ENCODE measurements around the gene PBXIP1.
"Not testable (repeated sequence)": the region's sequence is repeated elsewhere in the genome, so short reads cannot be mapped to it uniquely, and the experiment has no call there.

The PBXIP1 gene

GRCh38 chr1:154908129-154908528 is 47.8 kb downstream of the PBXIP1 start:
- not testable (repeated sequence) for H4K8ac ChIP-seq (ENCODE audit: low read depth, low read length); H3K18ac ChIP-seq (ENCODE audit: low read length); H2BK15ac ChIP-seq (replicated peaks; ENCODE audit: low read depth); H3K27me3 ChIP-seq (ENCODE audit: insufficient read depth, low read length, poor library complexity); H3K79me1 ChIP-seq (ENCODE audit: low read length); H2BK5ac ChIP-seq (ENCODE audit: low read length); H3K79me2 ChIP-seq (ENCODE audit: control insufficient read depth, insufficient read depth, low read length); H3K4me3 ChIP-seq (ENCODE audit: low read length); H4K5ac ChIP-seq (ENCODE audit: low read length); H3K4ac ChIP-seq (ENCODE audit: low read depth, low read length); H2AK5ac ChIP-seq (ENCODE audit: low read length); H2BK120ac ChIP-seq (ENCODE audit: low read depth, low read length); H3K9ac ChIP-seq (ENCODE audit: low read length); H3K56ac ChIP-seq (ENCODE audit: low read length); H3K4me2 ChIP-seq (ENCODE audit: low read length); H3K23ac ChIP-seq (ENCODE audit: low read length); H3K4me1 ChIP-seq (ENCODE audit: control insufficient read depth, low read depth, low read length); H3K36me3 ChIP-seq (ENCODE audit: control insufficient read depth, insufficient read depth, low read length); H3K27ac ChIP-seq (ENCODE audit: low read depth, low read length); DNase-seq
- no CpG with 5 or more reads among the region's 3 CpGs for WGBS (ENCODE audit: extremely low coverage, insufficient coverage, low lambda C conversion rate)

GRCh38 chr1:154906621-154907081 is 49.2 kb downstream of the PBXIP1 start:
- DNase-seq, result peak; percentile 43
- no CpG with 5 or more reads among the region's 7 CpGs for WGBS (ENCODE audit: extremely low coverage, insufficient coverage, low lambda C conversion rate)

GRCh38 chr1:154902938-154903566 is 52.8 kb downstream of the PBXIP1 start:
- H2AK5ac ChIP-seq (ENCODE audit: low read length), result no peak overlapping the region
- no peaks in the 10 kb centered on the region for H3K27me3 ChIP-seq (ENCODE audit: insufficient read depth, low read length, poor library complexity)
- no peak overlapping the region for H2BK15ac ChIP-seq (replicated peaks; ENCODE audit: low read depth)
- H3K36me3 ChIP-seq (ENCODE audit: control insufficient read depth, insufficient read depth, low read length), result no peaks in the 10 kb centered on the region
- no peak overlapping the region for H4K8ac ChIP-seq (ENCODE audit: low read depth, low read length)
- no peaks in the 10 kb centered on the region for H3K79me2 ChIP-seq (ENCODE audit: control insufficient read depth, insufficient read depth, low read length)
- H3K18ac ChIP-seq (ENCODE audit: low read length), result no peak overlapping the region
- H3K4me3 ChIP-seq (ENCODE audit: low read length), result no peak overlapping the region
- H3K56ac ChIP-seq (ENCODE audit: low read length), result no peak overlapping the region
- no peak overlapping the region for H3K4ac ChIP-seq (ENCODE audit: low read depth, low read length)
- WGBS (ENCODE audit: extremely low coverage, insufficient coverage, low lambda C conversion rate), result no CpG with 5 or more reads among the region's 3 CpGs
- no peak overlapping the region for H3K27ac ChIP-seq (ENCODE audit: low read depth, low read length)
- no peak overlapping the region for H3K23ac ChIP-seq (ENCODE audit: low read length)
- H3K79me1 ChIP-seq (ENCODE audit: low read length), result no peaks in the 10 kb centered on the region
- no peak overlapping the region for H3K4me2 ChIP-seq (ENCODE audit: low read length)
- DNase-seq, result no peak
- H2BK5ac ChIP-seq (ENCODE audit: low read length), result no peak overlapping the region
- no peak overlapping the region for H2BK120ac ChIP-seq (ENCODE audit: low read depth, low read length)
- H3K9ac ChIP-seq (ENCODE audit: low read length), result no peak overlapping the region
- H3K4me1 ChIP-seq (ENCODE audit: control insufficient read depth, low read depth, low read length), result no peaks in the 10 kb centered on the region
- no peak overlapping the region for H4K5ac ChIP-seq (ENCODE audit: low read length)

More at GRCh38 chr1:154906621-154907081, 49.2 kb downstream of the PBXIP1 start:
- Histone ChIP-seq H3K4me3 (ENCODE audit: low read length) (no peak overlapping the region), H3K79me2 (ENCODE audit: control insufficient read depth, insufficient read depth, low read length) (no peaks in the 10 kb centered on the region), H4K5ac (ENCODE audit: low read length) (no peak overlapping the region), H4K8ac (ENCODE audit: low read depth, low read length) (no peak overlapping the region), H3K23ac (ENCODE audit: low read length) (no peak overlapping the region), H3K79me1 (ENCODE audit: low read length) (no peaks in the 10 kb centered on the region), H3K4ac (ENCODE audit: low read depth, low read length) (no peak overlapping the region), H3K56ac (ENCODE audit: low read length) (no peak overlapping the region), H3K9ac (ENCODE audit: low read length) (no peak overlapping the region), H2AK5ac (ENCODE audit: low read length) (no peak overlapping the region), H2BK120ac (ENCODE audit: low read depth, low read length) (no peak overlapping the region), H3K27me3 (ENCODE audit: insufficient read depth, low read length, poor library complexity) (no peaks in the 10 kb centered on the region), H3K36me3 (ENCODE audit: control insufficient read depth, insufficient read depth, low read length) (no peaks in the 10 kb centered on the region), H2BK15ac (replicated peaks; ENCODE audit: low read depth) (no peak overlapping the region), H2BK5ac (ENCODE audit: low read length) (no peak overlapping the region), H3K4me2 (ENCODE audit: low read length) (no peak overlapping the region), H3K4me1 (ENCODE audit: control insufficient read depth, low read depth, low read length) (no peaks in the 10 kb centered on the region), H3K27ac (ENCODE audit: low read depth, low read length) (no peak overlapping the region), H3K18ac (ENCODE audit: low read length) (no peak overlapping the region)

- no peak overlapping the region for H3K18ac ChIP-seq (ENCODE audit: low read length)
- H2AK5ac ChIP-seq (ENCODE audit: low read length), result no peak overlapping the region
- no peaks in the 10 kb centered on the region for H3K36me3 ChIP-seq (ENCODE audit: control insufficient read depth, insufficient read depth, low read length)
- no peaks in the 10 kb centered on the region for H3K79me2 ChIP-seq (ENCODE audit: control insufficient read depth, insufficient read depth, low read length)
- no peaks in the 10 kb centered on the region for H3K27me3 ChIP-seq (ENCODE audit: insufficient read depth, low read length, poor library complexity)
- no peak overlapping the region for H3K27ac ChIP-seq (ENCODE audit: low read depth, low read length)
- no peak overlapping the region for H2BK120ac ChIP-seq (ENCODE audit: low read depth, low read length)
- no peak overlapping the region for H3K56ac ChIP-seq (ENCODE audit: low read length)
- H3K4me1 ChIP-seq (ENCODE audit: control insufficient read depth, low read depth, low read length), result no peaks in the 10 kb centered on the region
- no peak overlapping the region for H3K4me3 ChIP-seq (ENCODE audit: low read length)
- H2BK5ac ChIP-seq (ENCODE audit: low read length), result no peak overlapping the region
- H3K4me2 ChIP-seq (ENCODE audit: low read length), result no peak overlapping the region
- H3K23ac ChIP-seq (ENCODE audit: low read length), result no peak overlapping the region
- no peak overlapping the region for H3K9ac ChIP-seq (ENCODE audit: low read length)
- H4K5ac ChIP-seq (ENCODE audit: low read length), result no peak overlapping the region
- no peak overlapping the region for H2BK15ac ChIP-seq (replicated peaks; ENCODE audit: low read depth)
- H3K4ac ChIP-seq (ENCODE audit: low read depth, low read length), result no peak overlapping the region
- WGBS (ENCODE audit: extremely low coverage, insufficient coverage, low lambda C conversion rate), result no CpG with 5 or more reads among the region's 1 CpG
- H4K8ac ChIP-seq (ENCODE audit: low read depth, low read length), result no peak overlapping the region
- DNase-seq, result no peak
- no peaks in the 10 kb centered on the region for H3K79me1 ChIP-seq (ENCODE audit: low read length)
Measured at GRCh38 chr1:154901591-154901990, 54.3 kb downstream of the PBXIP1 start.

- no peak overlapping the region for H3K4me2 ChIP-seq (ENCODE audit: low read length)
- no peak for DNase-seq
- no peak overlapping the region for H3K4me3 ChIP-seq (ENCODE audit: low read length)
- no peak overlapping the region for H3K4ac ChIP-seq (ENCODE audit: low read depth, low read length)
- no CpG with 5 or more reads among the region's 6 CpGs for WGBS (ENCODE audit: extremely low coverage, insufficient coverage, low lambda C conversion rate)
- H3K27ac ChIP-seq (ENCODE audit: low read depth, low read length), result no peak overlapping the region
- no peaks in the 10 kb centered on the region for H3K79me1 ChIP-seq (ENCODE audit: low read length)
- no peak overlapping the region for H2BK15ac ChIP-seq (replicated peaks; ENCODE audit: low read depth)
- no peak overlapping the region for H3K56ac ChIP-seq (ENCODE audit: low read length)
- no peak overlapping the region for H3K9ac ChIP-seq (ENCODE audit: low read length)
- no peak overlapping the region for H2BK5ac ChIP-seq (ENCODE audit: low read length)
- no peak overlapping the region for H4K8ac ChIP-seq (ENCODE audit: low read depth, low read length)
- H2BK120ac ChIP-seq (ENCODE audit: low read depth, low read length), result no peak overlapping the region
- H3K79me2 ChIP-seq (ENCODE audit: control insufficient read depth, insufficient read depth, low read length), result no peaks in the 10 kb centered on the region
- H3K27me3 ChIP-seq (ENCODE audit: insufficient read depth, low read length, poor library complexity), result no peaks in the 10 kb centered on the region
- no peaks in the 10 kb centered on the region for H3K4me1 ChIP-seq (ENCODE audit: control insufficient read depth, low read depth, low read length)
- H4K5ac ChIP-seq (ENCODE audit: low read length), result no peak overlapping the region
- no peaks in the 10 kb centered on the region for H3K36me3 ChIP-seq (ENCODE audit: control insufficient read depth, insufficient read depth, low read length)
- H3K23ac ChIP-seq (ENCODE audit: low read length), result no peak overlapping the region
- H2AK5ac ChIP-seq (ENCODE audit: low read length), result no peak overlapping the region
- H3K18ac ChIP-seq (ENCODE audit: low read length), result no peak overlapping the region
Measured at GRCh38 chr1:154899041-154899440, 56.9 kb downstream of the PBXIP1 start.

GRCh38 chr1:154896771-154897286 is 59.1 kb downstream of the PBXIP1 start:
- H3K79me2 ChIP-seq (ENCODE audit: control insufficient read depth, insufficient read depth, low read length), result no peaks in the 10 kb centered on the region
- H3K27me3 ChIP-seq (ENCODE audit: insufficient read depth, low read length, poor library complexity), result no peaks in the 10 kb centered on the region
- H3K56ac ChIP-seq (ENCODE audit: low read length), result no peak overlapping the region
- H2BK120ac ChIP-seq (ENCODE audit: low read depth, low read length), result no peak overlapping the region
- H3K36me3 ChIP-seq (ENCODE audit: control insufficient read depth, insufficient read depth, low read length), result no peaks in the 10 kb centered on the region
- H3K4ac ChIP-seq (ENCODE audit: low read depth, low read length), result no peak overlapping the region
- no peak overlapping the region for H2AK5ac ChIP-seq (ENCODE audit: low read length)
- DNase-seq, result no peak
- H3K23ac ChIP-seq (ENCODE audit: low read length), result no peak overlapping the region
- no peak overlapping the region for H2BK5ac ChIP-seq (ENCODE audit: low read length)
- no peak overlapping the region for H3K9ac ChIP-seq (ENCODE audit: low read length)
- no peaks in the 10 kb centered on the region for H3K79me1 ChIP-seq (ENCODE audit: low read length)
- no peak overlapping the region for H3K27ac ChIP-seq (ENCODE audit: low read depth, low read length)
- H3K4me3 ChIP-seq (ENCODE audit: low read length), result no peak overlapping the region
- no peak overlapping the region for H4K5ac ChIP-seq (ENCODE audit: low read length)
- no peak overlapping the region for H2BK15ac ChIP-seq (replicated peaks; ENCODE audit: low read depth)
- no peak overlapping the region for H3K4me2 ChIP-seq (ENCODE audit: low read length)
- H4K8ac ChIP-seq (ENCODE audit: low read depth, low read length), result no peak overlapping the region
- H3K18ac ChIP-seq (ENCODE audit: low read length), result no peak overlapping the region
- no peaks in the 10 kb centered on the region for H3K4me1 ChIP-seq (ENCODE audit: control insufficient read depth, low read depth, low read length)
- no CpG with 5 or more reads among the region's 10 CpGs for WGBS (ENCODE audit: extremely low coverage, insufficient coverage, low lambda C conversion rate)
